ENCODE results near the gene TCF12. TPM values are rescaled to one million over a fixed set of nuclear protein-coding genes. Genes with fewer than 3 reads are reported as not detected.
"Not testable (repeated sequence)": the region's sequence is repeated elsewhere in the genome, so short reads cannot be mapped to it uniquely, and the experiment has no call there.

Gene TCF12
- total RNA-seq, 1 donor from 2014 or later: 33.2 TPM

- FAIRE-seq: no peak
- H3K4me3 ChIP-seq (ENCODE audit: low read depth, low read length): no peak overlapping the region
- no peaks in the 10 kb centered on the region for H3K27me3 ChIP-seq (ENCODE audit: control insufficient read depth, insufficient read depth, low read length)
- TF ChIP-seq CTCF (IDR thresholded peaks at IDR 0.05; ENCODE audit: insufficient read depth, low read length, severe bottlenecking): no peak
- DNase-seq (ENCODE audit: low read depth): peak; percentile 63
- no peaks in the 10 kb centered on the region for H3K36me3 ChIP-seq (ENCODE audit: control insufficient read depth, insufficient read depth, low read length)
These were observed 230.8 kb downstream of the TCF12 start for GRCh38 chr15:57149196-57149595.

GRCh38 chr15:57150066-57150865 lies 231.8 kb downstream of the TCF12 start:
- H3K27me3 ChIP-seq (ENCODE audit: control insufficient read depth, insufficient read depth, low read length): no peaks in the 10 kb centered on the region
- TF ChIP-seq CTCF (IDR thresholded peaks at IDR 0.05; ENCODE audit: insufficient read depth, low read length, severe bottlenecking): no peak
- no peak overlapping the region for H3K4me3 ChIP-seq (ENCODE audit: low read depth, low read length)
- DNase-seq (ENCODE audit: low read depth) (peak; percentile 80), FAIRE-seq (peak; percentile 32)
- no peaks in the 10 kb centered on the region for H3K36me3 ChIP-seq (ENCODE audit: control insufficient read depth, insufficient read depth, low read length)

- not testable (repeated sequence) for FAIRE-seq; H3K36me3 ChIP-seq (ENCODE audit: control insufficient read depth, insufficient read depth, low read length); H3K4me3 ChIP-seq (ENCODE audit: low read depth, low read length); H3K27me3 ChIP-seq (ENCODE audit: control insufficient read depth, insufficient read depth, low read length); DNase-seq (ENCODE audit: low read depth)
These were observed 232.4 kb downstream of the TCF12 start for GRCh38 chr15:57150866-57151203.

- DNase-seq (ENCODE audit: low read depth): no peak
- no peaks in the 10 kb centered on the region for H3K36me3 ChIP-seq (ENCODE audit: control insufficient read depth, insufficient read depth, low read length)
- H3K27me3 ChIP-seq (ENCODE audit: control insufficient read depth, insufficient read depth, low read length): no peaks in the 10 kb centered on the region
- no peak for FAIRE-seq
- TF ChIP-seq CTCF (IDR thresholded peaks at IDR 0.05; ENCODE audit: insufficient read depth, low read length, severe bottlenecking): no peak
- no peak overlapping the region for H3K4me3 ChIP-seq (ENCODE audit: low read depth, low read length)
These were observed 233.7 kb downstream of the TCF12 start for GRCh38 chr15:57152133-57152532.

- no peak for FAIRE-seq
- H3K27me3 ChIP-seq (ENCODE audit: control insufficient read depth, insufficient read depth, low read length): no peaks in the 10 kb centered on the region
- H3K4me3 ChIP-seq (ENCODE audit: low read depth, low read length): no peak overlapping the region
- no peak for TF ChIP-seq CTCF (IDR thresholded peaks at IDR 0.05; ENCODE audit: insufficient read depth, low read length, severe bottlenecking)
- DNase-seq (ENCODE audit: low read depth): peak; percentile 43
- H3K36me3 ChIP-seq (ENCODE audit: control insufficient read depth, insufficient read depth, low read length): no peaks in the 10 kb centered on the region
These were observed 234.5 kb downstream of the TCF12 start for GRCh38 chr15:57152666-57153539.

- Histone ChIP-seq H3K4me3 (ENCODE audit: low read depth, low read length) (no peak overlapping the region), H3K27me3 (ENCODE audit: control insufficient read depth, insufficient read depth, low read length) (no peaks in the 10 kb centered on the region), H3K36me3 (ENCODE audit: control insufficient read depth, insufficient read depth, low read length) (no peaks in the 10 kb centered on the region)
- DNase-seq (ENCODE audit: low read depth) (no peak), FAIRE-seq (no peak)
- no peak for TF ChIP-seq CTCF (IDR thresholded peaks at IDR 0.05; ENCODE audit: insufficient read depth, low read length, severe bottlenecking)
These were observed 237.9 kb downstream of the TCF12 start for GRCh38 chr15:57156210-57156884.

All from bronchial epithelial cell (primary cell).